Transverse colon (tissue), 3 donors: ENCODE measurements around the gene CCM2.

Experiments used
- CTCF ChIP-seq, 5 experiments: fragments of 200-600 bp in 3 of 5; fragments of 450-650 bp in 2 of 5; sonication (generic) in 3 of 5; IDR thresholded peaks; 1 replicate in 2 of 5; 2 replicates in 3 of 5; pipeline ENCODE4 v1.5.1; 2016 to 2017; ENCODE audit warnings: antibody characterized with exemption in 5 of 5, inconsistent platforms in 3 of 5, mild to moderate bottlenecking in 2 of 5, moderate library complexity in 1 of 5
- EP300 ChIP-seq: sonication (generic); formaldehyde crosslinking; IDR thresholded peaks from one replicate; pipeline ENCODE4 v1.6.1; 2017; ENCODE audit warnings: antibody characterized with exemption, low read depth
- POLR2A ChIP-seq: fragments of 450-650 bp; IDR thresholded peaks from one replicate; pipeline ENCODE4 v1.6.1; 2016; ENCODE audit warnings: antibody characterized with exemption, mild to moderate bottlenecking, moderate library complexity

GRCh38 chr7:45052011-45052410, 52.0 kb downstream of the CCM2 start:
- TF ChIP-seq CTCF (IDR thresholded peaks at IDR 0.05), result no peak
- no peak for TF ChIP-seq EP300
- no peak for TF ChIP-seq POLR2A
